Activated naive CD8-positive, alpha-beta T cell (primary cell): Measurements from ENCODE around the gene PAPOLB.

ENCODE experiments used
- H3K27ac Mint-ChIP-seq: one replicate; pipeline ENCODE4 v1.8.0; 2021; ENCODE audit warnings: mixed read lengths
- H3K27me3 Mint-ChIP-seq: one replicate; pipeline ENCODE4 v1.8.0; 2021; ENCODE audit warnings: mixed read lengths
- H3K36me3 Mint-ChIP-seq: one replicate; pipeline ENCODE4 v1.8.0; 2021; ENCODE audit warnings: mixed read lengths
- H3K4me1 Mint-ChIP-seq: one replicate; pipeline ENCODE4 v1.8.0; 2021; ENCODE audit warnings: low read depth, mixed read lengths
- H3K4me3 Mint-ChIP-seq: one replicate; pipeline ENCODE4 v1.8.0; 2021; ENCODE audit warnings: mild to moderate bottlenecking, mixed read lengths
- H3K9me3 Mint-ChIP-seq: one replicate; pipeline ENCODE4 v1.8.0; 2021; ENCODE audit warnings: low read depth, mixed read lengths

The PAPOLB gene

GRCh38 chr7:4866528-4867496 is 5.0 kb upstream of the PAPOLB start:
- Mint-ChIP-seq H3K4me3 (no peak overlapping the region), H3K27ac (no peak overlapping the region), H3K36me3 (peaks cover 11% of the 10 kb centered on the region), H3K27me3 (peaks cover 32% of the 10 kb centered on the region), H3K9me3 (peaks cover 7% of the 10 kb centered on the region), H3K4me1 (peaks cover 10% of the 10 kb centered on the region)

- H3K4me1 Mint-ChIP-seq, result peaks cover 2% of the 10 kb centered on the region
- peak overlapping the region; percentile 66 for H3K4me3 Mint-ChIP-seq
- H3K36me3 Mint-ChIP-seq, result peaks cover 10% of the 10 kb centered on the region
- peaks cover 32% of the 10 kb centered on the region for H3K27me3 Mint-ChIP-seq
- peaks cover 7% of the 10 kb centered on the region for H3K9me3 Mint-ChIP-seq
- H3K27ac Mint-ChIP-seq, result no peak overlapping the region
These were observed 326 bp upstream of the PAPOLB start for GRCh38 chr7:4862156-4862555.

GRCh38 chr7:4861227-4861626 is 603 bp downstream of the PAPOLB start:
- Mint-ChIP-seq H3K36me3 (peaks cover 10% of the 10 kb centered on the region), H3K4me3 (peak overlapping the region; percentile 66), H3K4me1 (peaks cover 2% of the 10 kb centered on the region)

GRCh38 chr7:4857189-4857588 is 4.6 kb downstream of the PAPOLB start:
- no peak overlapping the region for H3K4me3 Mint-ChIP-seq
- no peaks in the 10 kb centered on the region for H3K4me1 Mint-ChIP-seq
- H3K27me3 Mint-ChIP-seq, result peaks cover 8% of the 10 kb centered on the region

More at GRCh38 chr7:4861227-4861626, 603 bp downstream of the PAPOLB start:
- H3K27me3 Mint-ChIP-seq, result peaks cover 30% of the 10 kb centered on the region
- peaks cover 7% of the 10 kb centered on the region for H3K9me3 Mint-ChIP-seq
- no peak overlapping the region for H3K27ac Mint-ChIP-seq

GRCh38 chr7:4856336-4857057 is 5.3 kb downstream of the PAPOLB start:
- no peak overlapping the region for H3K4me3 Mint-ChIP-seq
- H3K27me3 Mint-ChIP-seq, result peaks cover 8% of the 10 kb centered on the region
- no peaks in the 10 kb centered on the region for H3K4me1 Mint-ChIP-seq
- peaks cover 3% of the 10 kb centered on the region for H3K36me3 Mint-ChIP-seq
- H3K9me3 Mint-ChIP-seq, result no peaks in the 10 kb centered on the region
- H3K27ac Mint-ChIP-seq, result no peak overlapping the region

More at GRCh38 chr7:4857189-4857588, 4.6 kb downstream of the PAPOLB start:
- peaks cover 3% of the 10 kb centered on the region for H3K36me3 Mint-ChIP-seq
- H3K9me3 Mint-ChIP-seq, result no peaks in the 10 kb centered on the region
- no peak overlapping the region for H3K27ac Mint-ChIP-seq

- H3K36me3 Mint-ChIP-seq, result no peaks in the 10 kb centered on the region
- no peaks in the 10 kb centered on the region for H3K9me3 Mint-ChIP-seq
- no peak overlapping the region for H3K4me3 Mint-ChIP-seq
- peaks cover 2% of the 10 kb centered on the region for H3K27me3 Mint-ChIP-seq
- H3K27ac Mint-ChIP-seq, result no peak overlapping the region
- H3K4me1 Mint-ChIP-seq, result no peaks in the 10 kb centered on the region
These were observed 6.9 kb downstream of the PAPOLB start for GRCh38 chr7:4854916-4855315.

- Mint-ChIP-seq H3K27me3 (peaks cover 2% of the 10 kb centered on the region), H3K27ac (no peak overlapping the region), H3K36me3 (no peaks in the 10 kb centered on the region)
These were observed 10.1 kb downstream of the PAPOLB start for GRCh38 chr7:4851459-4852422.

GRCh38 chr7:4850262-4850795 is 11.5 kb downstream of the PAPOLB start:
- Mint-ChIP-seq H3K4me1 (peaks cover 3% of the 10 kb centered on the region), H3K27me3 (peaks cover 3% of the 10 kb centered on the region), H3K4me3 (no peak overlapping the region), H3K36me3 (no peaks in the 10 kb centered on the region), H3K9me3 (no peaks in the 10 kb centered on the region), H3K27ac (no peak overlapping the region)

More at GRCh38 chr7:4851459-4852422, 10.1 kb downstream of the PAPOLB start:
- no peak overlapping the region for H3K4me3 Mint-ChIP-seq
- H3K4me1 Mint-ChIP-seq, result no peaks in the 10 kb centered on the region
- no peaks in the 10 kb centered on the region for H3K9me3 Mint-ChIP-seq

GRCh38 chr7:4849390-4849789 is 12.4 kb downstream of the PAPOLB start:
- Mint-ChIP-seq H3K4me1 (peaks cover 4% of the 10 kb centered on the region), H3K4me3 (no peak overlapping the region), H3K9me3 (no peaks in the 10 kb centered on the region), H3K27ac (no peak overlapping the region), H3K36me3 (no peaks in the 10 kb centered on the region), H3K27me3 (peaks cover 4% of the 10 kb centered on the region)

GRCh38 chr7:4845740-4846142 is 16.1 kb downstream of the PAPOLB start:
- Mint-ChIP-seq H3K4me1 (peaks cover 4% of the 10 kb centered on the region), H3K27me3 (peaks cover 4% of the 10 kb centered on the region), H3K4me3 (no peak overlapping the region), H3K9me3 (no peaks in the 10 kb centered on the region), H3K27ac (no peak overlapping the region), H3K36me3 (no peaks in the 10 kb centered on the region)

- H3K27ac Mint-ChIP-seq, result no peak overlapping the region
- no peak overlapping the region for H3K4me3 Mint-ChIP-seq
- peaks cover 4% of the 10 kb centered on the region for H3K27me3 Mint-ChIP-seq
- H3K36me3 Mint-ChIP-seq, result no peaks in the 10 kb centered on the region
- peaks cover 4% of the 10 kb centered on the region for H3K4me1 Mint-ChIP-seq
- H3K9me3 Mint-ChIP-seq, result no peaks in the 10 kb centered on the region
These were observed 19.3 kb downstream of the PAPOLB start for GRCh38 chr7:4842319-4843064.

GRCh38 chr7:4841836-4842235 is 20.0 kb downstream of the PAPOLB start:
- Mint-ChIP-seq H3K36me3 (no peaks in the 10 kb centered on the region), H3K4me3 (no peak overlapping the region)

GRCh38 chr7:4841007-4841784 is 20.6 kb downstream of the PAPOLB start:
- Mint-ChIP-seq H3K36me3 (no peaks in the 10 kb centered on the region), H3K4me3 (no peak overlapping the region), H3K4me1 (peaks cover 4% of the 10 kb centered on the region), H3K27ac (no peak overlapping the region), H3K27me3 (peaks cover 4% of the 10 kb centered on the region), H3K9me3 (no peaks in the 10 kb centered on the region)

More at GRCh38 chr7:4841836-4842235, 20.0 kb downstream of the PAPOLB start:
- Mint-ChIP-seq H3K27ac (no peak overlapping the region), H3K9me3 (no peaks in the 10 kb centered on the region), H3K27me3 (peaks cover 4% of the 10 kb centered on the region), H3K4me1 (peaks cover 4% of the 10 kb centered on the region)
